ENCODE measurements around the gene TGM5. TPM values are rescaled to one million over a fixed set of nuclear protein-coding genes. Genes with fewer than 3 reads are reported as not detected.

TGM5 gene
- total RNA-seq (2021) (not detected in 3 replicates), Bru-seq, nascent RNA (not detected)
- long read RNA-seq, experiment 1: 0 reads
- long read RNA-seq, experiment 2: 0 reads
- long read RNA-seq, experiment 3: 0 reads

GRCh38 chr15:43266834-43267233, at the start of gene TGM5:
Gene TGM5 (minus strand): TSS chr15:43266928. CDS start chr15:43266849, 79 bp downstream.
- Mint-ChIP-seq H3K27me3 (ENCODE audit: low read depth) (peaks cover 3% of the 10 kb centered on the region; the same call in 1 of the 2 replicates), H3K9me3 (peaks cover 1% of the 10 kb centered on the region; the same call in 1 of the 2 replicates), H3K4me1 (no peaks in the 10 kb centered on the region), H3K27ac (no peak within 1 kb of the TSS), H3K36me3 (no peaks in the 10 kb centered on the region), H3K4me3 (no peak within 1 kb of the TSS)
- DNase-seq (ENCODE audit: low spot score) (no peak), ATAC-seq (no peak)
- CTCF ChIA-PET: interaction anchor here (0.6 to 7.4 kb wide), 6 partner anchors 19 to 63 kb away, joined by 3 to 89 read pairs (median 8); no protein-coding TSS in a partner anchor
- POLR2A ChIA-PET: no interaction called here
- no peak for TF ChIP-seq E2F5 (CRISPR knock-in tag; IDR thresholded peaks at IDR 0.05)
- TF ChIP-seq IRF2 (CRISPR knock-in tag; IDR thresholded peaks at IDR 0.05; ENCODE audit: borderline replicate concordance, low read depth): no peak
- TF ChIP-seq MAX (CRISPR knock-in tag; IDR thresholded peaks at IDR 0.05): no peak
- no peak for TF ChIP-seq MLX (CRISPR knock-in tag; IDR thresholded peaks at IDR 0.05)

- CTCF ChIA-PET: no interaction called here
- no peak overlapping the region for H3K27ac Mint-ChIP-seq
Observed at GRCh38 chr15:43314171-43314570, 47.4 kb upstream of the TGM5 start.

More at GRCh38 chr15:43314171-43314570, 47.4 kb upstream of the TGM5 start:
- Mint-ChIP-seq H3K27me3 (ENCODE audit: low read depth) (peaks cover 14% of the 10 kb centered on the region), H3K4me3 (no peak overlapping the region), H3K36me3 (no peaks in the 10 kb centered on the region), H3K4me1 (0 out of 2 replicates have a peak, but pooled peaks cover 6% of the 10 kb centered on the region), H3K9me3 (no peaks in the 10 kb centered on the region)
- no peak for TF ChIP-seq E2F1 (CRISPR knock-in tag; IDR thresholded peaks at IDR 0.05)
- TF ChIP-seq FOXK1 (CRISPR knock-in tag; IDR thresholded peaks at IDR 0.05): no peak
- TF ChIP-seq ZNF671 (CRISPR knock-in tag; IDR thresholded peaks at IDR 0.05): no peak
- TF ChIP-seq ESRRA (CRISPR knock-in tag; IDR thresholded peaks at IDR 0.05; ENCODE audit: borderline replicate concordance): no peak
- no peak for TF ChIP-seq PRRX2 (CRISPR knock-in tag; IDR thresholded peaks at IDR 0.05)
- TF ChIP-seq NFATC4 (CRISPR knock-in tag; IDR thresholded peaks at IDR 0.05): no peak
- TF ChIP-seq CREM (CRISPR knock-in tag; IDR thresholded peaks at IDR 0.05): no peak
- TF ChIP-seq RORB (CRISPR knock-in tag; IDR thresholded peaks at IDR 0.05): no peak
- TF ChIP-seq ATF6 (CRISPR knock-in tag; IDR thresholded peaks at IDR 0.05): no peak
- TF ChIP-seq CDX4 (CRISPR knock-in tag; IDR thresholded peaks at IDR 0.05; ENCODE audit: borderline replicate concordance): no peak
- TF ChIP-seq KAT7 (CRISPR knock-in tag; IDR thresholded peaks at IDR 0.05; ENCODE audit: borderline replicate concordance): no peak
- no peak for TF ChIP-seq HMGA2 (CRISPR knock-in tag; IDR thresholded peaks at IDR 0.05)
- no peak for TF ChIP-seq TEAD1 (CRISPR knock-in tag; IDR thresholded peaks at IDR 0.05)
- TF ChIP-seq TEAD4 (CRISPR knock-in tag; IDR thresholded peaks at IDR 0.05): no peak
- TF ChIP-seq MLX (CRISPR knock-in tag; IDR thresholded peaks at IDR 0.05): no peak
- no peak for TF ChIP-seq ERG (CRISPR knock-in tag; IDR thresholded peaks at IDR 0.05)
- no peak for TF ChIP-seq ATF2 (CRISPR knock-in tag; IDR thresholded peaks at IDR 0.05; ENCODE audit: borderline replicate concordance, low read depth)
- TF ChIP-seq ZNF281 (CRISPR knock-in tag; IDR thresholded peaks at IDR 0.05): no peak
- no peak for DNase-seq (ENCODE audit: low spot score)
- no peak for ATAC-seq
- POLR2A ChIA-PET: no interaction called here

Data from WTC11 (cell line).